Common myeloid progenitor, CD34-positive (primary cell): ENCODE data around the gene SLC44A4.
A peak's percentile ranks its signal among the peaks of the same experiment; 100 is the strongest.
"Not testable (repeated sequence)": the region's sequence is repeated elsewhere in the genome, so short reads cannot be mapped to it uniquely, and the experiment has no call there.

Experiments
- CTCF ChIA-PET: fragments of 350-600 bp; sonication (Branson Sonifier 250); formaldehyde crosslinking; loops from one replicate; lab custom pipeline; 2021; ENCODE audit warnings: antibody characterized with exemption; lab: Charles Lee
- POLR2A ChIA-PET: fragments of 350-600 bp; sonication (Branson Sonifier 250); formaldehyde crosslinking; loops from one replicate; lab custom pipeline; 2021; ENCODE audit warnings: antibody characterized with exemption; lab: Charles Lee
- DNase-seq, 3 donors: peaks; one replicate each; pipeline versions ENCODE4 v3.0.0 to v3.0.0-alpha.2; 2013
- H3K27ac ChIP-seq, 2 experiments: 1 replicate in 1 of 2; 2 replicates in 1 of 2; pipeline ENCODE4 v1.7.0; 2013; ENCODE audit warnings: inconsistent platforms in 2 of 2, low read length in 2 of 2, mild to moderate bottlenecking in 2 of 2, low read depth in 1 of 2, moderate library complexity in 1 of 2; ENCODE audit not compliant: severe bottlenecking in 2 of 2, insufficient read depth in 1 of 2, poor library complexity in 1 of 2
- H3K27me3 ChIP-seq, 5 experiments: replicated peaks in 2 of 5; 1 replicate in 3 of 5; 2 replicates in 2 of 5; pipeline versions ENCODE4 v1.6.1 to v1.7.0; 2013; ENCODE audit warnings: low read length in 4 of 5, mild to moderate bottlenecking in 2 of 5, moderate library complexity in 2 of 5, inconsistent platforms in 1 of 5; ENCODE audit not compliant: insufficient read depth in 5 of 5, control insufficient read depth in 4 of 5
- H3K36me3 ChIP-seq, 4 experiments: 1 replicate in 2 of 4; 2 replicates in 2 of 4; pipeline versions ENCODE4 v1.6.1 to v1.7.0; 2013; ENCODE audit warnings: low read length in 3 of 4, control low read depth in 1 of 4, mild to moderate bottlenecking in 1 of 4; ENCODE audit not compliant: control insufficient read depth in 4 of 4, insufficient read depth in 4 of 4
- H3K4me1 ChIP-seq, 4 experiments: 1 replicate in 3 of 4; 2 replicates in 1 of 4; pipeline versions ENCODE4 v1.6.1 to v1.7.1; 2013; ENCODE audit warnings: low read length in 3 of 4, mild to moderate bottlenecking in 3 of 4, control low read depth in 1 of 4, inconsistent platforms in 1 of 4, moderate library complexity in 1 of 4; ENCODE audit not compliant: control insufficient read depth in 4 of 4, insufficient read depth in 4 of 4; ENCODE audit errors: control extremely low read depth in 1 of 4
- H3K4me3 ChIP-seq, 7 experiments: 1 replicate in 4 of 7; 2 replicates in 3 of 7; pipeline versions ENCODE4 v1.5.1 to v1.7.0; 2013; ENCODE audit warnings: mild to moderate bottlenecking in 7 of 7, low read length in 6 of 7, moderate library complexity in 6 of 7, inconsistent platforms in 2 of 7, low read depth in 2 of 7, control low read depth in 1 of 7; ENCODE audit not compliant: insufficient read depth in 4 of 7, control insufficient read depth in 1 of 7; ENCODE audit errors: extremely low read depth in 1 of 7
- H3K9me3 ChIP-seq, 5 experiments: 1 replicate in 4 of 5; 2 replicates in 1 of 5; pipeline versions ENCODE4 v1.6.1 to v1.7.1; 2013; ENCODE audit warnings: low read length in 4 of 5, mild to moderate bottlenecking in 2 of 5, inconsistent platforms in 1 of 5, low read depth in 1 of 5, moderate library complexity in 1 of 5; ENCODE audit not compliant: control insufficient read depth in 4 of 5, insufficient read depth in 2 of 5; ENCODE audit errors: control extremely low read depth in 1 of 5
- WGBS: methylation state at CpG from one replicate; pipeline ENCODE4 v1.1.5; 2013; ENCODE audit not compliant: insufficient coverage; 5-methylcytosine and 5-hydroxymethylcytosine counted together

SLC44A4 gene

GRCh38 chr6:31908791-31909190, 30.0 kb upstream of the SLC44A4 start:
- H3K4me3 ChIP-seq, result no peak overlapping the region
- H3K4me1 ChIP-seq, result peaks cover 0 to 15% (median 0%) of the 10 kb centered on the region in 4 experiments
- no peaks in the 10 kb centered on the region for H3K27me3 ChIP-seq
- no peak for DNase-seq
- ChIA-PET POLR2A (interaction anchor here (0.6 kb wide), 1 partner anchor 11 kb away, joined by 3 read pairs; the partner anchor contains the start of gene EHMT2), CTCF (interaction anchor here (1.6 kb wide), 1 partner anchor 10 kb away, joined by 3 read pairs; no protein-coding TSS in a partner anchor)
- H3K36me3 ChIP-seq, result no peaks in the 10 kb centered on the region
- no peaks in the 10 kb centered on the region for H3K9me3 ChIP-seq
- H3K27ac ChIP-seq, result no peak overlapping the region
- 80% methylated on average over 1 of the region's 4 CpGs for WGBS

- H3K36me3 ChIP-seq, H3K4me3 ChIP-seq, POLR2A ChIA-PET, H3K9me3 ChIP-seq, H3K27me3 ChIP-seq, H3K27ac ChIP-seq, DNase-seq: not testable (repeated sequence)
- peaks cover 0 to 15% (median 0%) of the 10 kb centered on the region in 4 experiments for H3K4me1 ChIP-seq
- CTCF ChIA-PET, result interaction anchor here (1.4 kb wide), 1 partner anchor 16 kb away, joined by 4 read pairs; no protein-coding TSS in a partner anchor
- 100% methylated on average over 1 of the region's 5 CpGs for WGBS
Observed at GRCh38 chr6:31908255-31908654, 29.5 kb upstream of the SLC44A4 start.

GRCh38 chr6:31907158-31907813, 28.5 kb upstream of the SLC44A4 start:
- WGBS, result 73% methylated on average over 3 of the region's 7 CpGs
- H3K4me3 ChIP-seq, result no peak overlapping the region
- H3K27me3 ChIP-seq, result no peaks in the 10 kb centered on the region
- H3K4me1 ChIP-seq, result peaks cover 2 to 23% (median 8%) of the 10 kb centered on the region in 4 experiments
- ChIA-PET CTCF (interaction anchor here (0.6 to 1.4 kb wide), 3 partner anchors 17 to 800 kb away, joined by 3 to 4 read pairs (median 4); no protein-coding TSS in a partner anchor), POLR2A (interaction anchor here (0.5 kb wide), 1 partner anchor 1361 kb away, joined by 3 read pairs; no protein-coding TSS in a partner anchor)
- no peaks in the 10 kb centered on the region for H3K9me3 ChIP-seq
- peak; percentile 38 to 73 (median 69) for DNase-seq
- no peak overlapping the region for H3K27ac ChIP-seq
- H3K36me3 ChIP-seq, result no peaks in the 10 kb centered on the region

- H3K27me3 ChIP-seq, H3K4me3 ChIP-seq, H3K36me3 ChIP-seq, H3K9me3 ChIP-seq, POLR2A ChIA-PET, H3K27ac ChIP-seq, DNase-seq: not testable (repeated sequence)
- peaks cover 2 to 24% (median 9%) of the 10 kb centered on the region in 4 experiments for H3K4me1 ChIP-seq
- WGBS, result 94% methylated on average over 6 of the region's 8 CpGs
- CTCF ChIA-PET, result interaction anchor here (0.7 to 1.9 kb wide), 3 partner anchors 16 to 29 kb away, joined by 3 to 5 read pairs (median 4); no protein-coding TSS in a partner anchor
Observed at GRCh38 chr6:31906727-31907126, 27.9 kb upstream of the SLC44A4 start.

- ChIA-PET CTCF (interaction anchor here (1.9 kb wide), 1 partner anchor 17 kb away, joined by 5 read pairs; no protein-coding TSS in a partner anchor), POLR2A (no interaction called here)
- no peak overlapping the region for H3K27ac ChIP-seq
- peaks cover 2 to 27% (median 12%) of the 10 kb centered on the region in 4 experiments for H3K4me1 ChIP-seq
- no peak for DNase-seq
- H3K9me3 ChIP-seq, result no peaks in the 10 kb centered on the region
- H3K4me3 ChIP-seq, result no peak overlapping the region
- H3K27me3 ChIP-seq, result no peaks in the 10 kb centered on the region
- 66% methylated on average over 2 of the region's 4 CpGs for WGBS
- peaks cover 0 to under 1% (median 0%) of the 10 kb centered on the region in 4 experiments for H3K36me3 ChIP-seq
Observed at GRCh38 chr6:31906122-31906521, 27.3 kb upstream of the SLC44A4 start.

- H3K9me3 ChIP-seq, result no peaks in the 10 kb centered on the region
- H3K36me3 ChIP-seq, result peaks cover 0 to 4% (median 0%) of the 10 kb centered on the region in 4 experiments
- no peak for DNase-seq
- CTCF ChIA-PET, result interaction anchor here (1.0 to 3.0 kb wide), 3 partner anchors 16 to 47 kb away, joined by 4 to 12 read pairs (median 5); no protein-coding TSS in a partner anchor
- no peak overlapping the region for H3K27ac ChIP-seq
- no peak overlapping the region for H3K4me3 ChIP-seq
- POLR2A ChIA-PET, result no interaction called here
- H3K4me1 ChIP-seq, result peaks cover 2 to 31% (median 18%) of the 10 kb centered on the region in 4 experiments
- H3K27me3 ChIP-seq, result no peaks in the 10 kb centered on the region
- no CpG with 5 or more reads among the region's 1 CpG for WGBS
Observed at GRCh38 chr6:31905041-31905440, 26.2 kb upstream of the SLC44A4 start.

- H3K27me3 ChIP-seq, result no peaks in the 10 kb centered on the region
- H3K4me3 ChIP-seq, result no peak overlapping the region
- H3K36me3 ChIP-seq, result peaks cover 0 to 4% (median 0%) of the 10 kb centered on the region in 4 experiments
- H3K27ac ChIP-seq, result no peak overlapping the region
- WGBS, result 100% methylated on average over 1 of the region's 3 CpGs
- CTCF ChIA-PET, result interaction anchor here (2.2 to 3.0 kb wide), 2 partner anchors 16 to 17 kb away, joined by 8 to 12 read pairs; no protein-coding TSS in a partner anchor
- H3K4me1 ChIP-seq, result peaks cover 2 to 42% (median 22%) of the 10 kb centered on the region in 4 experiments
- POLR2A ChIA-PET, result no interaction called here
- no peak for DNase-seq
- H3K9me3 ChIP-seq, result no peaks in the 10 kb centered on the region
Observed at GRCh38 chr6:31903957-31904356, 25.2 kb upstream of the SLC44A4 start.
